ENCODE data around the gene SPINT2. TPM values are rescaled to one million over a fixed set of nuclear protein-coding genes. Genes with fewer than 3 reads are reported as not detected.
A peak's percentile ranks its signal among the peaks of the same experiment; 100 is the strongest.

SPINT2 gene
- total RNA-seq, 4 donors from 2014 or later = 396 to 1,376 (median 946) TPM

- Histone ChIP-seq H3K9me3 (no peaks in the 10 kb centered on the region), H3K4me1 (peaks cover 0 to 8% (median 3%) of the 10 kb centered on the region in 4 donors), H3K36me3 (peaks cover 0 to 6% (median 0%) of the 10 kb centered on the region in 4 donors), H3K4me3 (no peak overlapping the region), H3K27ac (no peak overlapping the region), H3K27me3 (no peaks in the 10 kb centered on the region)
- intact Hi-C loops (cut with DNase I; ENCODE audit: low total_unique reads) (no loop called here), in situ Hi-C loops (cut with MboI; ENCODE audit: low pct_ligation_motif_present in 1 of 4, low pct_unique_long_range_greater_than_20kb in 1 of 4, low sequenced_read_pairs in 3 of 4) (no loop called here)
- TF ChIP-seq EP300 (IDR thresholded peaks at IDR 0.05; ENCODE audit: low read depth) (no peak), CTCF (IDR thresholded peaks at IDR 0.05) (no peak), POLR2A (IDR thresholded peaks at IDR 0.05) (no peak), POLR2AphosphoS5 (IDR thresholded peaks at IDR 0.05) (no peak)
- 73 to 80% methylated on average over 1 to 9 of the region's 9 CpGs for WGBS, 2 donors (ENCODE audit: low coverage in 1 of 2)
- DNase-seq = no peak
Observed at GRCh38 chr19:38287604-38288003, 23.2 kb downstream of the SPINT2 start.

- Histone ChIP-seq H3K4me1 (peaks cover 0 to 7% (median 3%) of the 10 kb centered on the region in 4 donors), H3K27ac (peak overlapping the region in 1 of 4 donors; percentile 14), H3K36me3 (peaks cover 0 to 6% (median 0%) of the 10 kb centered on the region in 4 donors), H3K9me3 (no peaks in the 10 kb centered on the region), H3K27me3 (no peaks in the 10 kb centered on the region), H3K4me3 (no peak overlapping the region)
- in situ Hi-C loops (cut with MboI; ENCODE audit: low pct_ligation_motif_present in 1 of 4, low pct_unique_long_range_greater_than_20kb in 1 of 4, low sequenced_read_pairs in 3 of 4) (no loop called here), intact Hi-C loops (cut with DNase I; ENCODE audit: low total_unique reads) (no loop called here)
- TF ChIP-seq POLR2AphosphoS5 (IDR thresholded peaks at IDR 0.05) (no peak), POLR2A (IDR thresholded peaks at IDR 0.05) (no peak), CTCF (IDR thresholded peaks at IDR 0.05) (no peak)
- DNase-seq = no peak
- 83% methylated on average over 16 of the region's 16 CpGs; no CpG with 5 or more reads in 1 of the 2 donors for WGBS, 2 donors (ENCODE audit: low coverage in 1 of 2)
Observed at GRCh38 chr19:38288123-38288855, 23.9 kb downstream of the SPINT2 start.

- intact Hi-C loops (cut with DNase I; ENCODE audit: low total_unique reads) = no loop called here
- H3K27me3 ChIP-seq = no peaks in the 10 kb centered on the region
- WGBS, 2 donors (ENCODE audit: low coverage in 1 of 2) = 95% methylated on average over 15 of the region's 15 CpGs; no CpG with 5 or more reads in 1 of the 2 donors
- in situ Hi-C loops (cut with MboI; ENCODE audit: low pct_ligation_motif_present in 1 of 4, low pct_unique_long_range_greater_than_20kb in 1 of 4, low sequenced_read_pairs in 3 of 4) = no loop called here
- no peak overlapping the region for H3K4me3 ChIP-seq
- TF ChIP-seq POLR2AphosphoS5 (IDR thresholded peaks at IDR 0.05) = no peak
- TF ChIP-seq CTCF (IDR thresholded peaks at IDR 0.05) = no peak
- TF ChIP-seq EP300 (IDR thresholded peaks at IDR 0.05; ENCODE audit: low read depth) = no peak
- TF ChIP-seq POLR2A (IDR thresholded peaks at IDR 0.05) = no peak
- no peak for DNase-seq
- H3K9me3 ChIP-seq = no peaks in the 10 kb centered on the region
- peaks cover 0 to 7% (median 3%) of the 10 kb centered on the region in 4 donors for H3K4me1 ChIP-seq
- H3K36me3 ChIP-seq = no peaks in the 10 kb centered on the region
- peak overlapping the region in 2 of 4 donors; percentile 10 to 37 for H3K27ac ChIP-seq
Observed at GRCh38 chr19:38289955-38290354, 25.6 kb downstream of the SPINT2 start.

GRCh38 chr19:38290631-38291147 lies 26.3 kb downstream of the SPINT2 start:
- no peaks in the 10 kb centered on the region for H3K9me3 ChIP-seq
- peak overlapping the region in 3 of 4 donors; percentile 1 to 37 (median 9) for H3K27ac ChIP-seq
- no peak overlapping the region for H3K4me3 ChIP-seq
- DNase-seq = no peak
- in situ Hi-C loops (cut with MboI; ENCODE audit: low pct_ligation_motif_present in 1 of 4, low pct_unique_long_range_greater_than_20kb in 1 of 4, low sequenced_read_pairs in 3 of 4) = no loop called here
- H3K36me3 ChIP-seq = no peaks in the 10 kb centered on the region
- intact Hi-C loops (cut with DNase I; ENCODE audit: low total_unique reads) = no loop called here
- 49% methylated on average over 13 of the region's 13 CpGs; no CpG with 5 or more reads in 1 of the 2 donors for WGBS, 2 donors (ENCODE audit: low coverage in 1 of 2)
- TF ChIP-seq EP300 (IDR thresholded peaks at IDR 0.05; ENCODE audit: low read depth) (no peak), POLR2AphosphoS5 (IDR thresholded peaks at IDR 0.05) (no peak), CTCF (IDR thresholded peaks at IDR 0.05) (no peak), POLR2A (IDR thresholded peaks at IDR 0.05) (no peak)
- no peaks in the 10 kb centered on the region for H3K27me3 ChIP-seq
- peaks cover 0 to 7% (median 3%) of the 10 kb centered on the region in 4 donors for H3K4me1 ChIP-seq
